Superior temporal gyrus (tissue), 1 donor: ENCODE results near the gene PSMG3.
A peak's percentile ranks its signal among the peaks of the same experiment; 100 is the strongest.
"Not testable (repeated sequence)": the region's sequence is repeated elsewhere in the genome, so short reads cannot be mapped to it uniquely, and the experiment has no call there.

Experiments used
- DNase-seq: peaks from one replicate; pipeline ENCODE4 v3.0.0-alpha.2; 2016; ENCODE audit errors: extremely low spot score

The PSMG3 gene

DNA sequence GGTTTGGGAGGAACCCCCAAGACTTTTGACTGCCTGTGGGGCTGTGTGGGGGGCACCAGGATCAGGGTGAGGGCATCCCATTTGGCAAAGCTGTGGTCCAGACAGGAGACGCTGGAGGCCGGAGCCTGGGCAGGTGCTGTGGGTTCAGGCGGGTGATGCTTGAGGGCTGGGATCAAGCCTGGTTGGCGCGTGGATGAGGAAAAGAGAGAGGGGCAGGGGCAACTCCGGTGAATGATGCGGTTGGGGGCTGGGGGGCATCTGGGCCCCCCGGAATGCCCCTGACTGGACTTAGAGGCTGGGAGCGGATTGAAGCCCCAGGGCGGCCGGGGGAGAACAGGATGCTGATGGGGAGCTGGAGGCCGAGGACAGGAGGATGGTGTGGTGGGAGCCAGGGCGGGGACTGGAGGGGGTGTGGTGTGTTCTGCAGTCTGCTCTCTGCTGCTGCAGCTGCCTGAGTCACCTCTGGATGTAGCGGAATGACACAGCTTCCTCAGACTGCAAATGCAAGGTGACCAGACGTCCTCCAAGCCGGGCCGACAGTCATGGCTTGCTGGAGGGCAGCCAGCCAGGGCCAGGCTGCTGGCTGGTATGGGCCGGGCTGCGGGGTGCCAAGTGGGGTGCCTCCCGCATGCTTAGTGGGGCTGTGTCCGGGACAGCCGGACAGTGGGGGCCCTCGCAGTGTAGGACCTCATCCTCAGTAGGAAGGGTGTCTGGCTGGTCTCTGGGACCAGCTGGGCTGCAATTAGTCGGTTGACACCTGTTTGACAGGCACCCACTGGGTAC lies 36.1 kb downstream of the PSMG3 start:
- no peak for DNase-seq

DNA sequence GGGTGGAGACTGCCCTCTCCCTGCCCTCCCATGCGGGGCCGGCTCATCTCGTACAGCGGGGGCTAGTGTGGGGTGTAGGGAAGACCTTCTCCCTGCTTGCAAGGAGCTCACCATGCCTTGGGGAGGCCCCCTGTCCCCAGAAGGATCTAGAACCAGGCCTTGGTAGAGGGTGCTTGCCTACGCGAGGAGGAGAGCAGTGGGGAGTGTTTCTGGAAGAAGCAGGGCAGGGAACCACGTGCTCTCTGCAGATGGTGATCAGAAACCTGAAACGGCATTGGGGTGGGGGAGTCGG lies 36.6 kb downstream of the PSMG3 start:
- DNase-seq, result no peak

DNA sequence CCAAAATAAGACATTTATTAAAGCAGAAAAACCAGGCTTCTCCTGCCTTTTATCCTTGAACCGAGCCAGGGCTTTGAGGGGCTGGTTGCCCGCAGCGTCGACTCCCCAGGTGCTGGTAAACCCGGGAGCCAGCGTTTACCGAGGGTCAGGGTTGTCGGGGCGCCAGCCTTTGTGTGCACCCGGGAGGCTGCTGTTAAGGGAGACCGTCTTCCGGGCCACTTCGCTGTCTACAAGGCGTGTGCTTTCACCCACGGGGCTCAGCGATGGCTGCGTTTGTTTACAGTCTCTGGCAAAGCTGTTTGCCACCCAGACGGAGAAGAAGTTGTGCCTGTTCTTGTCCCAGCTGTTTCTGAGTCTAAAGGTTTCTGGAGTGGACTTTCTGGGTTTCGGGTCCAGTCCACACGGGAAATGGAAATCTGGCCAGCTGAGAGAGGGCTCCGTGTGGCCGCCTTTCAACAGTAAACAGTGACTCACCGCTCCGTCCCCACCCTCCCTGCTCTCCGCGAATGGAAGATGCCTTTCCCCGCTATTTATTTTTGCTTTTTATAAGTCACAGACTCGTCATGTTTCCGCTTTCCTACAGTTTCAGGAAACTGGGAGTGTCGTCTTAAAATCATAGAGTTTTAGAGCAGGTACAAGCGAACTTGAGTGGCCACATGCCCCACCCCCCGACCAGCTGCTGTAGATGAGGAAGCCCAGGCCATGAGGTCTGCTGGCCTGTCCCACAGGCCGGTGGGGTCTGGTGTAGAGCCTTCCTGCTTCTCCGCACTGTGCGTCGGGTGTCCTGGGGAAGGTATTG lies 37.2 kb downstream of the PSMG3 start:
- DNase-seq, result peak; percentile 69

DNA sequence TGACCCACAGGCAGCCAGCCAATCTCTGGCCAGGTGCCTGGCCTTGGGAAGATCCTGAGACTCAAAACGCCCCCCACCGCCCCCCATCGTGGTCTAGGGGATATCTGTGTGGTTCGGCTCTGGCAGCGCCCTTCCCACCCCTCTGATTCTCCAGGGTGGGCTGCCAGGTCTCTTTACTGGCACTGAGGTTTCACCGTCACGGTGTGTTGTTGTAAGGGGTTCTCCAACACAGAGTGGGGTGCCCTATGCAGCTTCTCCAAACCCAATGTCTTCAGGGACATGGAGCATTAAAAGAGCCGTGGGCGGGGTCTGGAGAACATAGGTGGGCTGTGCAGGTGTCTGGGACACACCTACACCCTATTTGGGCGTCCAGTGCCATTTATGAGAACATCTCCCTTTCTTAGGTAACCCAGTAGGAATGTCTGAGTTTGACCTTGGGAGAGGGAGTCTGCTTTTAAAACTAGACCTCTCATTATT lies 37.8 kb downstream of the PSMG3 start:
- peak; percentile 22 for DNase-seq

DNA sequence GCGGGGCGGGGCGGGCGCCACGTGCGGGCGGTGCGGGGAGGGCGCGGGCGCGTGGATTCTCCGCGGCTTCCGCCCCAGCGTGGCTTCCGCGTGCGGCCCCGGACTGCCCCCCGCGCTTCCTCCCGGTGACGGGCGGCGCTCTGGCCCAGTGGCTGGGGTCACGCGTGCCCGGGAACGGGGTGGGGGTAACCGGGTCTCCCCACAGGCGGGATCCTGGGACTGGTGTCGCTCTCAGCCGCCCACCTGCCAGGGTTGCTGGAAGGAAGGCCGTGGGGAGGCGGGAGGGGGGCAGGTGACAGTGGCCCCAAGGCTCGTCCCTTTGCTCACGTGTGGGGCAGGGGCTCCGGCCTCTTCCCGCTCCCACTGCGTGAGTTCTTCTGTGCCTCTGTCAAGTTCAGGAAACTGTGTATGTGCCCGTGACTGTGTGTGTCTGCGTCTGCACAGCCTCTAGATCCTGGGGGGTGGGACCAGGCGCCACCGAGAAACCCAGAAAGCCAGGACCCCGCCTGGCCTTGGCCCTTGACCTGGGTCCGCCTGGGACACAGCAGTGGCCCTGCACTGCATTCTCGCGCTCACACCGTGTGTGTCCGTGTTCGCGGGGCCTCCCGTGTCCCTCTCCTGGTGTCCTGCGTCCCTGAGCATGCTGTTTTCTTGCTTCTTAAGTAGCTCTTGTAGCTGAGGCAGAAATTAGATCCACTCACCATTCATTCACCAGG lies 38.4 kb downstream of the PSMG3 start:
- DNase-seq, result peak; percentile 16

DNA sequence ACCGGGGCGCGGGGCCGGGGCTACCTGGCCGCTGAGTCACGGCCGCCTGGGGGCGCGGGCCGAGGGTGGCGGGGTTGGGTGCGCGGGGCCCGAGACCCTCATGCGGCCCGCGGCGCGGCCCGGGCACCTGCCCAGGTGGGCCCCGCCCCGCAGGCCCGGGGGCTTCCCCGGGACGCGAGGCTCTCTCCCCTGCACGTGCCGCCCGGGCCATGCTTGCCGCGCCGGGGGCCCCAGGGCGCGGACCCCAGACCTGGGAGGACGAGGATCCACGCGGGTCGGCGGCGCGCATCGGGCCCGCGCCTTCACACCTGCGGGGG lies 38.9 kb downstream of the PSMG3 start:
- DNase-seq, result no peak

DNA sequence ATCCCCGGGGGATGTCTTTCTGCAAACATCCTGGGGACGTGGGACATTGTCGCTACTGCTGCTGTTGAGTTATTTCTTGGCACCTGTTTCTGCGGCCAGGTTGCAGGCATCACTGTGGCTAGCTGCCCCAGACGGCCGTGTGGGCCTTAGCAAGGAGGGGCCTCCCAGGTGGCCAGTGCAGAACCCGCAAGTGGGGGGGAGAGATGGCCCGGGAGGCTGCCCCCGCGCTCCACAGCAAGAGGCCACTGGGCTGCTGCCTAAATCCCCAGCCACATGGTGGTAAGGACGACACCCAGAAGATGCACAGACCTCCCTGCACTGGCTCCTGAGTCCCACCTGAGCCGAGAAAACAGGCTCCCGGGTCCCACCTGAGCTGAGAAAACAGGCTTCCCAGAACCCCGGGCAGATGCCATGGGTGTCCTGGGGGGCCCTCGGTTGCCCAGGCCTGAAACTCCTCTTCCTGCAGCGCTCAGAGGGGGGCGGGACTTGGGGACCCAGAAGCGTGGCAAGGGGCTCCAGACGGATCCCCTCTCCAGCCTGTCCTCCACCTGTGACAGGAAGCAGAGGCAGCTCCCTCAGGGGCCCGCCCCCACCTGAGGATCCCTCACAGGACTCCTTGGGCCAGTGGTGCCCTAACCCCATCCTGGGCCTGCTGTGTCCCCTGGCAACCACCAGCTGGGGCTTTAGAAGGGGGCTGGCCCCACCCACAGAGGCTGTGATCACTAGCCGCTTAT lies 40.3 kb downstream of the PSMG3 start:
- no peak for DNase-seq

DNA sequence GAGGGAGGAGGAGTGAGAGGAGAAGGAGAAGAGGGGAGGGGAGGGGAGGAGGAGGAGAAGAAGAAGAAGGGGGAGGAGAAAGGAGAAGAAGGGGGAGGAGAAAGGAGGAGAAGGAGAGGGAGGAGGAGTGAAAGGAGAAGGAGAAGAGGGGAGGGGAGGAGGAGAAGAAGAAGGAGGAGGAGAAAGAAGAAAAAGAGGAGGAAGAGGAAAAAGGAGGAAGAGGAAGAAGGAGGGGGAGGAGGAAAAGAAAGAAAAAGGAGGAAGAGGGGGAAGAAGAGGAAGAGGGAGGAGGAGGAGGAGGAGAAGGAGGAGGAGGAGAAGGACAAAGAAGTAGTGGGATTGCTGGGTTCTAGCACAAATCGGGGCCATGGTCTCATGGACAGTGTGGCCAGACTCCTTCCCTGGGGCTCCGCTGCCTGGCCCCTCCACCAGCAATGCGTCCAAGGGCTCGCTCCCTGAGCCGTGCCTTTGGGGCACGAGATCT lies 43.5 kb downstream of the PSMG3 start:
- DNase-seq, result no peak

DNA sequence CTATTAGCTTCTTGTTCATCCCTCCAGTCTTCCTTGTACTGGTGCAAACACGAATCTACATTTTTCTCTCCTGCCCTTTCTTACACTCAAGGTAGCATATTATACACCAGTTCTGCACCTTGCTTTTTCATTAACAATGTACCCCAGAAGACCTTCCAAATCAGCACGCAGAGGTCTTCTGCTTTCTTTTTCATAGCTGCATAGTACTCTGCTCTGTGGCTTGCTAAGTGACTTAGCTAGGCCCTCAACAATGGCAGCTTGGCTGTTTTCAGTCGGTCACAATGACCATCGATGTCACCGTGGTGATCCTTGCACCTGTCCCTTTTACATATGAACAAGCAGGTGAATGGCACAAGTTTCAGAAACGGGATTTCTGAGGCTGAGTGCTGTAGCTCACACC lies 44.4 kb downstream of the PSMG3 start:
- DNase-seq, result no peak

DNA sequence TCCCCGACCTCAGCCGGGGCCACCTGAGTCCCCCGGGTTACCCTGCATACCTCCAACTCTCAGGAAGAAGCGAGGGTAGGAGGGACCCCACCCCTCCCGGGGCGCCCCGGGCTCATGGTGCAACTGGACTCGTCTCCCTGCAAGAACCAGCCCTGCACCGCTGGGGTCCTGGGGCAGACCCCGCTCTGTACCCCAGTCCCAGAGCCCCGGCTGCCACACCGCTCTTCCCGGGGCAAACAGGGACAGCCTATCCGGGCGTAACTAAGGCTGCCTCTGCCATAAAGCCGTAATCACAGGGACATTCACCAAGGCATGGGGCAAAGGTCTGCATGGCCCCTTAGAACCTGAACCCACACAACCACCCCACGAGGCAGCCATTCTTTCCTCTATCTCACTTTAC lies 46.0 kb downstream of the PSMG3 start:
- no peak for DNase-seq

DNA sequence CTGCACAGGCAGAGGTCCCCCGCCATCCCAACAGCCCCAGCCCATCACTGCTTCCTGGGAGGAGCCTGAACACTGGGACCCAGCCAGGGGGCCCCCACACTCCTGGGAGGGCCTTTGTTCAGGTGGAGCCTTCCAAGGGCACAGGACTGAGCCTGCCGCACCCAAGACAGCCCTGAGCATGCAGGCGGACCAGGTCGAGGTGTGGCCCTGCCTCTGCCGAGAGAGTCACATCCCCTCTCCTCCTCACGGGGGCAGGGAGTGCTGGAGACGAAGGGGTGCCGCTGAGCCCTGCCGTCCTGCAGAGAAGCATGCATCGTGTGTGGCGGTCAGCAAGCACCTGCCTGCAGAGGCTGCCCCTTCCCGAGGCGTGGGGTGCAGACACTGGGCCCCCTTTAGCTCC lies 46.6 kb downstream of the PSMG3 start:
- no peak for DNase-seq

DNA sequence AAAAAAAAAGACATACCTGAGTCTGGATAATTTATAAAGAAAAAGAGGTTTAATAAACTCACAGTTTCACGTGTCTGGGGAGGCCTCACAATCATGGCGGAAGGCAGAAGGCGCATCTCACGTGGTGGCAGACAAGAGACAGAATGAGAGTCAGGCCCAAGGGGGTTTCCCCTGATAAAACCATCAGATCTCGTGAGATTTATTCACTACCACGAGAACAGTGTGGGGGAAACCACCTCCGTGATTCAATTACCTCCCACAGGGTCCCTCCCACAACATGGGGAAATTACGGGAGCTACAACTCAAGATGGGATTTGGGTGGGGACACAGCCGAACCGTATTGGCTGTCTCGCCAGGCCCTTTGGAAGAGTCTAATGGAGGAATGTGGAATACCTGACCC lies 48.4 kb downstream of the PSMG3 start:
- no peak for DNase-seq

DNA sequence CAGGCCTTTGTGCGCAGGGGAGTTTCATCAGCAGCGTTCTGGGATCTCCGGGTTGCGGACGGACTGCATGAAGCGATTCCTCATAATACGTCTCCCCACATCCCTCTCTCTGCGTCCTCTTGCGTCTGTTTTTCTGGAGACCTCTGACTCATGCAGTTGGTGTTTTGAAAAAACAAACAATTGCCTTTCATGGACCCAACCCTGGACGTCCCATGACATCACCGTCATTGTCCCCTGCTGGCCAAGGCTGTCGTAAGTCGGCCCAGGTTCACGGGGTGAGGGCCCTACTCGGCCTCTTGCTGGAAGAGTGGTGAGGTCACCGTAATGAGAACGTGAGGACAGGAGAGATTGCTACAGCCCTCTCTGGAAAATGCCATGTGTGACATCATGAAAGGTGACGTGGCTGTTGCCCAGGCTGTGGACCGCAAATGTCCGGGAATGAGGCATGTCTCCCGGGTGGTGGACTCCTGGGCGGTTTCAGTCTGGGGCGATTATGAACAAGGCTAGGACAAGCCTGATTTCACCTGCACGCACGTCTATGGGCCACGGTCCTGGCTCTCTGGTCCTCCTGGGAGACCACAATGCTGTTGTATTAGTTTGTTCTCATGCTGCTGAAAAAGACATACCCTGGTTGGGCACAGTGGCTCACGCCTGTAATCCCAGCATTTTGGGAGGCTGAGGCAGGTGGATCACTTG lies 49.1 kb downstream of the PSMG3 start:
- no peak for DNase-seq

DNA sequence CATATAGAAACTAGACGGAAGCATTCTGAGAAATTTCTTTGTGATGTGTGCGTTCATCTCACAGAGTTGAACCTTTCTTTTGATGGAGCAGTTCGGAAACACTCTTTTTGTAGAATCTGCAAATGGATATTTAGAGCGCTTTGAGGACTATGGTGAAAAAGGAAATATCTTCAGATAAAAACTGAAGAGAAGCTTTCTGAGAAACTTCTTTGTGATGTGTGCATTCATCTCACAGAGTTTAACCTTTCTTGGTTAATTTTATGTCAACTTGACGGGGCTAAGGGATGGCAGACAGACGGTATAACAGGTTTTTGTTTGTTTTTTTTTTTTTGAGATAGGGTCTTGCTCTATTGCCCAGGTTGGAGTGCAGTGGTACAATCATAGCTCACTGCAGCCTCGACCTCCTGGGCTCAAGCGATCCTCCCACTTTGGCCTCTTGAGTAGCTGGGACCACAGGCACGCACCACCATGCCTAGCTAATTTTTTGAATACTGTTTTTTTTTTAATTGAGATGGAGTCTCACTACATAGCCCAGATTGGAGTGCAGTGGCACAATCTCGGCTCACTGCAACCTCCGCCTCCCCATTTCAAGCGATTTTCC lies 50.4 kb downstream of the PSMG3 start:
- not testable (repeated sequence) for DNase-seq
